Measurements from ENCODE around the gene KCNQ1.

DNA sequence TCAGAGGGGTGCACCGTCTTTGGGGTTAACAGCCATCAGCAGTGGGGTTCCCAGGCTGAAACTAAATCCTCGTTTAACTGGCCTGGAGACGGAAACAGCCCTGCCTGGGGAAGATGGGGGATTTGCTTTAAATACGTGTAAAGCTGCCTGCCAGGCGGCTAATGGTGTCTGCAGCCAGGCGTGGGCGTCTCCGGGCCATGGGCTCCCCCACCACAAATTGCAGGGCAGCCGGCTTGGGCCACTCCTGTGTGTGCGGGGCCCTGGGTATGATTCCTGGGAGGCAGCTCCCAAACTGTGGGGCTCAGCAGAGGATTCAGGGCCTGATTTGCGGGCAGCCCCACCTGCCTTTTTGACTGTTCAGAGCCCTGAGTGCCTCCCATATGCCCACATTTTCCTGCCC lies 110.5 kb downstream of the KCNQ1 start:
- TF ChIP-seq EZH2phosphoT487 (IDR thresholded peaks at IDR 0.05; ENCODE audit: borderline replicate concordance) = no peak
- no peak for TF ChIP-seq CTCF (conservative IDR thresholded peaks at IDR 0.05; ENCODE audit: low read length)

All from Loucy (cell line).